ENCODE results near the gene COL26A1. TPM values are rescaled to one million over a fixed set of nuclear protein-coding genes. Genes with fewer than 3 reads are reported as not detected.
"Not testable (repeated sequence)": the region's sequence is repeated elsewhere in the genome, so short reads cannot be mapped to it uniquely, and the experiment has no call there.

COL26A1 gene
- total RNA-seq, 3 donors from 2014 or later (not counting 1 experiment from before 2014, with no cell fraction given) = 0.16 TPM; not detected in 2

DNA sequence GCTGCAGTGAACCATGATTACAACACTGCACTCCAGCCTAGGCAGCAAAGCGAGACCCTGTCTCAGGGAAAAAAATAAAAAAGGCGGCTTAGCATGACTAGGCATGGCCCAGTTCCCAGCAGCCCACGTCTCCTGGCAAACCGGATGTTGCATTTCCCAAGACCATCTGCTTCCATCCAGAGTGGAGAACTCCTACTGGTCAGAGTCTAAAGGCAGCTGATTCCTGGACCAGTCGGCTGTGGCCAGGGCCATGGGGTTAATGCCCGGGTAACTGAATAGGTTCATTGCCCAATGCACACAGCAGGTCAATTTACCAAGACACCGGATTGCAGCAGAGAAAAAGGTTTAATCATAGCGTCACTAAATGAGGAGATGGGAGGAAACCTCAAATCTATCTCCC lies 133.3 kb downstream of the COL26A1 start:
- ATAC-seq = no peak
- WGBS (ENCODE audit: insufficient coverage) = 87% methylated on average over 8 of the region's 8 CpGs
- Mint-ChIP-seq H3K27ac (no peak overlapping the region), H3K36me3 (no peaks in the 10 kb centered on the region), H3K9me3 (no peaks in the 10 kb centered on the region), H3K4me3 (no peak overlapping the region), H3K27me3 (ENCODE audit: low read depth in 2 of 2) (no peaks in the 10 kb centered on the region), H3K4me1 (no peaks in the 10 kb centered on the region)
- Histone ChIP-seq H3K4me3 (ENCODE audit: low read length) (no peak overlapping the region), H3K27ac (ENCODE audit: low read length) (no peak overlapping the region), H3K4me1 (ENCODE audit: control insufficient read depth, insufficient read depth, low read length) (no peaks in the 10 kb centered on the region), H3K27me3 (ENCODE audit: control insufficient read depth, insufficient read depth, low read length) (no peaks in the 10 kb centered on the region), H3K36me3 (ENCODE audit: control insufficient read depth, insufficient read depth, low read length) (no peaks in the 10 kb centered on the region), H3K9me3 (ENCODE audit: control insufficient read depth, insufficient read depth, low read length) (no peaks in the 10 kb centered on the region)
- intact Hi-C loops (cut with micrococcal nuclease) = no loop called here
- TF ChIP-seq, protein P1, sequence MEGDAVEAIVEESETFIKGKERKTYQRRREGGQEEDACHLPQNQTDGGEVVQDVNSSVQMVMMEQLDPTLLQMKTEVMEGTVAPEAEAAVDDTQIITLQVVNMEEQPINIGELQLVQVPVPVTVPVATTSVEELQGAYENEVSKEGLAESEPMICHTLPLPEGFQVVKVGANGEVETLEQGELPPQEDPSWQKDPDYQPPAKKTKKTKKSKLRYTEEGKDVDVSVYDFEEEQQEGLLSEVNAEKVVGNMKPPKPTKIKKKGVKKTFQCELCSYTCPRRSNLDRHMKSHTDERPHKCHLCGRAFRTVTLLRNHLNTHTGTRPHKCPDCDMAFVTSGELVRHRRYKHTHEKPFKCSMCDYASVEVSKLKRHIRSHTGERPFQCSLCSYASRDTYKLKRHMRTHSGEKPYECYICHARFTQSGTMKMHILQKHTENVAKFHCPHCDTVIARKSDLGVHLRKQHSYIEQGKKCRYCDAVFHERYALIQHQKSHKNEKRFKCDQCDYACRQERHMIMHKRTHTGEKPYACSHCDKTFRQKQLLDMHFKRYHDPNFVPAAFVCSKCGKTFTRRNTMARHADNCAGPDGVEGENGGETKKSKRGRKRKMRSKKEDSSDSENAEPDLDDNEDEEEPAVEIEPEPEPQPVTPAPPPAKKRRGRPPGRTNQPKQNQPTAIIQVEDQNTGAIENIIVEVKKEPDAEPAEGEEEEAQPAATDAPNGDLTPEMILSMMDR (IDR thresholded peaks at IDR 0.05) = no peak
- DNase-seq = no peak

DNA sequence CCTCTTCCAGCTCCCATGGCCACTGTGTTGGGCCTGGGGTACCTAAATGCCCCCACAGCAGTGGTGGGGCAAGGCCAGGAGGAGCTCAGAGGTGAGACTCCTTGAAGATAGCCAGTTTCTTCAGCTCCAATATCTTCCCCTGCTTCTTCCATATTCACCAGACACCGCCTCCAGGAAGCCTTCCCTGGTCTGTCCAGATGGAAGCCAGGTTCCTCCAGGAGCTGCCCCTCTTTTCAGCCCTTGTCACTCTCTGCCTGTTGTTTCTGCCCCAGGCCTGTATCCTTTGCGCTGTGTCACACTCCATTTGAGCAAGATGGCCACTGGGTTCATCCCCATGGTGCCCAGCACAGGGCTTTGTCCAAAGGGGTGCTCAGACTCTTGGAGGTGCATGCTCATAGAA lies 138.7 kb downstream of the COL26A1 start:
- WGBS (ENCODE audit: insufficient coverage) = 88% methylated on average over 2 of the region's 2 CpGs
- H3K36me3 ChIP-seq (ENCODE audit: control insufficient read depth, insufficient read depth, low read length) = no peaks in the 10 kb centered on the region
- TF ChIP-seq, protein P1 (IDR thresholded peaks at IDR 0.05) = no peak
- peaks cover 8% of the 10 kb centered on the region for H3K4me1 ChIP-seq (ENCODE audit: control insufficient read depth, insufficient read depth, low read length)
- ATAC-seq (no peak), DNase-seq (no peak)
- Mint-ChIP-seq H3K9me3 (no peaks in the 10 kb centered on the region), H3K36me3 (no peaks in the 10 kb centered on the region), H3K27me3 (ENCODE audit: low read depth in 2 of 2) (no peaks in the 10 kb centered on the region), H3K27ac (no peak overlapping the region), H3K4me1 (no peaks in the 10 kb centered on the region), H3K4me3 (no peak overlapping the region)
- no peak overlapping the region for H3K27ac ChIP-seq (ENCODE audit: low read length)
- H3K4me3 ChIP-seq (ENCODE audit: low read length) = no peak overlapping the region
- H3K9me3 ChIP-seq (ENCODE audit: control insufficient read depth, insufficient read depth, low read length) = no peaks in the 10 kb centered on the region
- H3K27me3 ChIP-seq (ENCODE audit: control insufficient read depth, insufficient read depth, low read length) = no peaks in the 10 kb centered on the region
- intact Hi-C loops (cut with micrococcal nuclease) = no loop called here

DNA sequence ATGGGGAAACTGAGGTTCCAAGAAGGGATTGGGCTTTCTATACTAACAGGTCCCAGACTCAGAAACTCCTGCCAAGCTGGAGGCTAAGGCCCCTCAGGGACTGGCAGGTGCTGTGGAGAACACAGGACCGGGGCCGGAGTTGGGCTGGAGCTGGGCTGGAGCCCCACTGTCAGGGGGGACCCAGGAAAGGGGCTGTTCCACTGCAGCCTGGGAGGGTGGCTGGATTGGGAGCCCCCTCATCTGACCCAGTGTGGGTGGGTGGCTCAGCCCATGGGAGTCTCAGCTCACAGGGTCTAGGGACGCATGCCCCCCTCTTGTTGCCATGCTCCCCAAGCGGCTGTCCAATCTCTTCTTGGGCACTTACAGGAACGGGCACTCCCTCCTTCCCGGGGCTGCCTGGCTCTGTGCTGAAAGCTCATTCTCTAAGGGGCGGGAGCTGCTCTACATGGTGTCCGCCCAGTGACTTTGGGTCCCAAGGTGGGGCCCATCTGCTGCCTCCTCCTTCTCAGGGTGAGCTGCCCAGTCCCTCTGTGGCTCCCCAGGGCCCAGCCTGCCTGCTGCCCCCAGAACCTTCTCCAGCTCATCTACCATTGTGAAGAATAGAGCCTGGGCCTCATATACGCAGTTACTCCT lies 139.9 kb downstream of the COL26A1 start:
- peaks cover 5 to 6% of the 10 kb centered on the region in 2 donors for H3K27me3 Mint-ChIP-seq (ENCODE audit: low read depth in 2 of 2)
- H3K4me1 Mint-ChIP-seq = peaks cover 3% of the 10 kb centered on the region in 2 donors
- H3K27ac ChIP-seq (ENCODE audit: low read length) = no peak overlapping the region
- H3K27me3 ChIP-seq (ENCODE audit: control insufficient read depth, insufficient read depth, low read length) = no peaks in the 10 kb centered on the region
- H3K4me3 ChIP-seq (ENCODE audit: low read length) = no peak overlapping the region
- no peak overlapping the region for H3K4me3 Mint-ChIP-seq
- no peaks in the 10 kb centered on the region for H3K36me3 Mint-ChIP-seq
- intact Hi-C loops (cut with micrococcal nuclease) = no loop called here
- H3K36me3 ChIP-seq (ENCODE audit: control insufficient read depth, insufficient read depth, low read length) = no peaks in the 10 kb centered on the region
- no peaks in the 10 kb centered on the region for H3K9me3 Mint-ChIP-seq
- H3K9me3 ChIP-seq (ENCODE audit: control insufficient read depth, insufficient read depth, low read length) = no peaks in the 10 kb centered on the region
- DNase-seq (no peak), ATAC-seq (no peak)
- TF ChIP-seq, protein P1 (IDR thresholded peaks at IDR 0.05) = no peak
- peaks cover 13% of the 10 kb centered on the region for H3K4me1 ChIP-seq (ENCODE audit: control insufficient read depth, insufficient read depth, low read length)
- H3K27ac Mint-ChIP-seq = no peak overlapping the region
- WGBS (ENCODE audit: insufficient coverage) = 75% methylated on average over 9 of the region's 9 CpGs

DNA sequence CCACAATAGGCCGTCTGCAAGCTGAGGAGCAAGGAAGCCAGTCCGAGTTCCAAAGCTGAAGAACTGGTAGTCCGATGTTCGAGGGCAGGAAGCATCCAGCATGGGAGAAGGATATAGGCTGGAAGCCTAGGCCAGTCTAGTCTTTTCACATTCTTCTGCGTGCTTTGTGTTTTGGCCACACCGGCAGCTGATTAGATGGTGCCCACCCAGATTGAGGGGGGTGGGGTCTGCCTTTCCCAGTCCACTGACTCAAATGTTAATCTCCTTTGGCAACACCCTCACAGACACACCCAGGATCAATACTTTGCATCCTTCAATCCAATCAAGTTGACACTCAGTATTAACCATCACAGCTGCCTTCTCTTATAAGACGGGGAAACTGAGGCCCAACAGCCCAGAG lies 142.8 kb downstream of the COL26A1 start:
- 92% methylated on average over 7 of the region's 7 CpGs for WGBS (ENCODE audit: insufficient coverage)
- intact Hi-C loops (cut with micrococcal nuclease) = not testable (repeated sequence)

More for the DNA sequence above, 142.8 kb downstream of the COL26A1 start:
- H3K27ac ChIP-seq (ENCODE audit: low read length); H3K4me3 Mint-ChIP-seq; H3K9me3 Mint-ChIP-seq; H3K4me3 ChIP-seq (ENCODE audit: low read length); H3K9me3 ChIP-seq (ENCODE audit: control insufficient read depth, insufficient read depth, low read length); H3K36me3 Mint-ChIP-seq; ATAC-seq; H3K27me3 ChIP-seq (ENCODE audit: control insufficient read depth, insufficient read depth, low read length); H3K36me3 ChIP-seq (ENCODE audit: control insufficient read depth, insufficient read depth, low read length); DNase-seq; H3K27ac Mint-ChIP-seq: not testable (repeated sequence)
- peaks cover 18% of the 10 kb centered on the region for H3K4me1 ChIP-seq (ENCODE audit: control insufficient read depth, insufficient read depth, low read length)
- H3K27me3 Mint-ChIP-seq (ENCODE audit: low read depth in 2 of 2) = peaks cover 16 to 19% of the 10 kb centered on the region in 2 donors
- H3K4me1 Mint-ChIP-seq = peaks cover 7 to 13% of the 10 kb centered on the region in 2 donors
